SK-N-SH (cell line): ENCODE results near the gene ATG2A.

Experiments
- ELF1 ChIP-seq: IDR thresholded peaks from 2 replicates; pipeline ENCODE4 v1.4.0; 2012
- EP300 ChIP-seq, 2 experiments: IDR thresholded peaks; 2 replicates each; pipeline versions ENCODE4 v1.4.0 to v1.6.1; 2012; ENCODE audit warnings: borderline replicate concordance in 1 of 2, low read depth in 1 of 2, low read length in 1 of 2
- EZH2phosphoT487 ChIP-seq: fragments of 200-600 bp; sonication (generic); IDR thresholded peaks from 2 replicates; pipeline ENCODE4 v1.6.1; 2017; ENCODE audit warnings: low read depth, mixed run types, mild to moderate bottlenecking, antibody characterized with exemption, moderate library complexity, borderline replicate concordance
- FOSL2 ChIP-seq: IDR thresholded peaks from 2 replicates; pipeline ENCODE4 v1.4.0; 2012; ENCODE audit warnings: low read depth, mild to moderate bottlenecking, moderate library complexity, borderline replicate concordance
- FOXM1 ChIP-seq: IDR thresholded peaks from 2 replicates; pipeline ENCODE4 v1.4.0; 2012; ENCODE audit warnings: low read depth, mild to moderate bottlenecking
- POLR2AphosphoS5 ChIP-seq: IDR thresholded peaks from 2 replicates; pipeline ENCODE4 v1.6.1; 2012; ENCODE audit warnings: low read depth, low read length
- SIN3A ChIP-seq: IDR thresholded peaks from 2 replicates; pipeline ENCODE4 v1.6.1; 2012; ENCODE audit warnings: low read depth, mild to moderate bottlenecking, low read length, moderate library complexity, borderline replicate concordance
- SMC3 ChIP-seq: IDR thresholded peaks from 2 replicates; pipeline ENCODE4 v1.6.1; 2012; ENCODE audit warnings: low read depth, low read length, improper control_type of control experiment
- TAF1 ChIP-seq: IDR thresholded peaks from 2 replicates; pipeline ENCODE4 v1.6.1; 2012; ENCODE audit warnings: low read depth, mild to moderate bottlenecking, low read length, moderate library complexity, borderline replicate concordance
- YY1 ChIP-seq: IDR thresholded peaks from 2 replicates; pipeline ENCODE4 v1.4.0; 2012; ENCODE audit warnings: low read depth, mild to moderate bottlenecking
- TF ChIP-seq, protein P1 (sequence below): fragments of 200-600 bp; sonication (generic); IDR thresholded peaks from 2 replicates; pipeline ENCODE4 v1.6.1; 2017; ENCODE audit warnings: antibody characterized with exemption, mild to moderate bottlenecking, moderate library complexity
- TF ChIP-seq, protein P2 (sequence below): fragments of 150-350 bp; IDR thresholded peaks from 2 replicates; pipeline ENCODE4 v1.6.1; 2016; ENCODE audit warnings: mild to moderate bottlenecking, low read depth, low read length
- TF ChIP-seq, protein P3 (sequence below): IDR thresholded peaks from 2 replicates; pipeline ENCODE4 v1.4.0; 2012; ENCODE audit warnings: low read depth, borderline replicate concordance

DNA sequence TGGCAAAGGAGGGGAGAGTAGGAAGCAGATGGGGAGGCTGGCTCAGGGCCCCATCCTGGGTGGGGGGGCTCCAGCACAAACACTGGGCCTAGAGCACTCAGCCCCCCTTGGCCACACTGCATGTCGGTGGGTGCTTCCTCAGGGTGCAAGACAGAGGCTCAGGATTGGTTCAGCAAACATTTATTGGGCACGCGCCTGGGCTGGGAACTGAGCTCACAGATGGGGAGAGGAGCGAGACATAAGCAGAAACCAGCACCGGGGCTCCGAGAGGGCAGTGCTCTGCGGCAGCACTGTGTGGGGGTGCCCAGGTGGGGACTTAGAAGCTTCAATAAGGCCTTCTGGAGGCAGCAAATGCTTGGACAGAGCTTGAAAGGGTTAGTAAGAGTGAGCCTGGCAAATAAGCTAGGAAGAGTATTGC, 26.5 kb downstream of the ATG2A start:
- TF ChIP-seq POLR2AphosphoS5 (no peak), SMC3 (no peak), FOXM1 (no peak), ELF1 (no peak), FOSL2 (no peak), YY1 (no peak), EP300 (IDR thresholded peaks at IDR 0.05; ENCODE audit: borderline replicate concordance in 1 of 2, low read depth in 1 of 2, low read length in 1 of 2) (no peak), SIN3A (no peak), TAF1 (no peak), EZH2phosphoT487 (no peak)
- TF ChIP-seq, protein P1, sequence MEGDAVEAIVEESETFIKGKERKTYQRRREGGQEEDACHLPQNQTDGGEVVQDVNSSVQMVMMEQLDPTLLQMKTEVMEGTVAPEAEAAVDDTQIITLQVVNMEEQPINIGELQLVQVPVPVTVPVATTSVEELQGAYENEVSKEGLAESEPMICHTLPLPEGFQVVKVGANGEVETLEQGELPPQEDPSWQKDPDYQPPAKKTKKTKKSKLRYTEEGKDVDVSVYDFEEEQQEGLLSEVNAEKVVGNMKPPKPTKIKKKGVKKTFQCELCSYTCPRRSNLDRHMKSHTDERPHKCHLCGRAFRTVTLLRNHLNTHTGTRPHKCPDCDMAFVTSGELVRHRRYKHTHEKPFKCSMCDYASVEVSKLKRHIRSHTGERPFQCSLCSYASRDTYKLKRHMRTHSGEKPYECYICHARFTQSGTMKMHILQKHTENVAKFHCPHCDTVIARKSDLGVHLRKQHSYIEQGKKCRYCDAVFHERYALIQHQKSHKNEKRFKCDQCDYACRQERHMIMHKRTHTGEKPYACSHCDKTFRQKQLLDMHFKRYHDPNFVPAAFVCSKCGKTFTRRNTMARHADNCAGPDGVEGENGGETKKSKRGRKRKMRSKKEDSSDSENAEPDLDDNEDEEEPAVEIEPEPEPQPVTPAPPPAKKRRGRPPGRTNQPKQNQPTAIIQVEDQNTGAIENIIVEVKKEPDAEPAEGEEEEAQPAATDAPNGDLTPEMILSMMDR: no peak
- TF ChIP-seq, protein P2, sequence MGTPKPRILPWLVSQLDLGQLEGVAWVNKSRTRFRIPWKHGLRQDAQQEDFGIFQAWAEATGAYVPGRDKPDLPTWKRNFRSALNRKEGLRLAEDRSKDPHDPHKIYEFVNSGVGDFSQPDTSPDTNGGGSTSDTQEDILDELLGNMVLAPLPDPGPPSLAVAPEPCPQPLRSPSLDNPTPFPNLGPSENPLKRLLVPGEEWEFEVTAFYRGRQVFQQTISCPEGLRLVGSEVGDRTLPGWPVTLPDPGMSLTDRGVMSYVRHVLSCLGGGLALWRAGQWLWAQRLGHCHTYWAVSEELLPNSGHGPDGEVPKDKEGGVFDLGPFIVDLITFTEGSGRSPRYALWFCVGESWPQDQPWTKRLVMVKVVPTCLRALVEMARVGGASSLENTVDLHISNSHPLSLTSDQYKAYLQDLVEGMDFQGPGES: no peak
- TF ChIP-seq, protein P3, sequence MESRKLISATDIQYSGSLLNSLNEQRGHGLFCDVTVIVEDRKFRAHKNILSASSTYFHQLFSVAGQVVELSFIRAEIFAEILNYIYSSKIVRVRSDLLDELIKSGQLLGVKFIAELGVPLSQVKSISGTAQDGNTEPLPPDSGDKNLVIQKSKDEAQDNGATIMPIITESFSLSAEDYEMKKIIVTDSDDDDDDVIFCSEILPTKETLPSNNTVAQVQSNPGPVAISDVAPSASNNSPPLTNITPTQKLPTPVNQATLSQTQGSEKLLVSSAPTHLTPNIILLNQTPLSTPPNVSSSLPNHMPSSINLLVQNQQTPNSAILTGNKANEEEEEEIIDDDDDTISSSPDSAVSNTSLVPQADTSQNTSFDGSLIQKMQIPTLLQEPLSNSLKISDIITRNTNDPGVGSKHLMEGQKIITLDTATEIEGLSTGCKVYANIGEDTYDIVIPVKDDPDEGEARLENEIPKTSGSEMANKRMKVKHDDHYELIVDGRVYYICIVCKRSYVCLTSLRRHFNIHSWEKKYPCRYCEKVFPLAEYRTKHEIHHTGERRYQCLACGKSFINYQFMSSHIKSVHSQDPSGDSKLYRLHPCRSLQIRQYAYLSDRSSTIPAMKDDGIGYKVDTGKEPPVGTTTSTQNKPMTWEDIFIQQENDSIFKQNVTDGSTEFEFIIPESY: no peak
